Testis (tissue), 2 donors: Measurements from ENCODE around the gene STAG1.

Experiments
- CTCF ChIP-seq, 3 experiments: fragments of 450-650 bp in 2 of 3; fragments of 200-600 bp in 1 of 3; sonication (generic) in 1 of 3; IDR thresholded peaks; one replicate each; pipeline ENCODE4 v1.5.1; 2016 to 2019; ENCODE audit warnings: antibody characterized with exemption in 3 of 3, mild to moderate bottlenecking in 2 of 3, moderate library complexity in 1 of 3
- POLR2A ChIP-seq: fragments of 450-650 bp; IDR thresholded peaks from one replicate; pipeline ENCODE4 v1.6.1; 2017; ENCODE audit warnings: antibody characterized with exemption, mild to moderate bottlenecking, moderate library complexity

- no peak for TF ChIP-seq CTCF (IDR thresholded peaks at IDR 0.05)
- TF ChIP-seq POLR2A = no peak
Observed at GRCh38 chr3:136294176-136294575, 458.0 kb downstream of the STAG1 start.
